Activated CD4-positive, alpha-beta T cell treated with anti-CD3 and anti-CD28 coated beads, Interleukin-10, Interleukin-2, amounts not matched to agents 100 ng/mL and 50 ng/mL, durations not matched to agents 16 hours and 8 hours (primary cell): ENCODE data around the gene KRT81.

Source experiments
- DNase-seq: peaks from one replicate; pipeline ENCODE4 v3.0.0-alpha.2; 2020

The KRT81 gene

GRCh38 chr12:52238207-52238840, 53.0 kb downstream of the KRT81 start:
- DNase-seq, result no peak

DNA sequence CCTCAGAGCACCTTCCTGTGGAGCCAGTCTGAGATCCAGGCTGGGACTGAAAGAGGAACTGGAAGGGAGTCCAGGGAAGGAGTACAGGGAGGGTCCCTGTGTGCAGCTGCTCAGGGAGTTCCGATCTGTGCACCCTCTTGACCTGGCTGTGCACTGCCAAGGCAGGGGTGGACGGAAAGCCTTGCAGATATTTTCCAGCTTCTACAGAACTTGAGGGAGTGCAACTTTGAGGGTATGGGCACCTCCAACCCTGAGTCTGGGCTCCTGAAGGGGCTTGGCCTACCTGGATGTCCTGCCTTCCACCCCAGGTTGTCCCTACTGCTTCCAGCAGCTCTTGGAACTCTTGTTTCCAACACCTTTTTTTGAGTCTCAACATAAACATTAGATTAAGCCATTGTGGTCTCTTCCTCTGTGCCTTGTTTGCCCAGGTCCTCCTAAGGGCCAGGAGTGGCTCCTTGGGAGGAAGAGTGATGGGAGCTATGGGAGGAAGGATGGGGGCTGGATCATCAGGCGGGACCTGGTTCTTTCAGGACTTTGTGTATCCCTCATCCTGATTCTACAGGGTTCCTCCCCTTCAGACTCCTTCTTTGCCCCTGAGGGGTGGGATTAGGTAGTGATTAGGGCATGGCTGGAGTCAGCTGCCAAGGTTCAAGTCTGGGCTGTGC, 54.8 kb downstream of the KRT81 start:
- no peak for DNase-seq
